ENCODE measurements around the gene SSC5D.

Gene SSC5D

GRCh38 chr19:55472463-55472862 is 15.8 kb upstream of the SSC5D start:
- FAIRE-seq = no peak
- no peak for DNase-seq (ENCODE audit: insufficient read length, low spot score)

- FAIRE-seq = no peak
- DNase-seq (ENCODE audit: insufficient read length, low spot score) = no peak
Observed at GRCh38 chr19:55473225-55474012, 14.8 kb upstream of the SSC5D start.

- no peak for FAIRE-seq
Observed at GRCh38 chr19:55474269-55475265, 13.7 kb upstream of the SSC5D start.

GRCh38 chr19:55476100-55476775 is 12.0 kb upstream of the SSC5D start, which contains the start of gene ZNF628:
Gene ZNF628, plus strand, starts transcription at chr19:55476617. Its CDS starts 3,294 bp downstream, at chr19:55479911.
- DNase-seq (ENCODE audit: insufficient read length, low spot score) = peak; percentile 98
- peak; percentile 86 for FAIRE-seq

More at GRCh38 chr19:55474269-55475265, 13.7 kb upstream of the SSC5D start:
- no peak for DNase-seq (ENCODE audit: insufficient read length, low spot score)

GRCh38 chr19:55477905-55478304 is 10.3 kb upstream of the SSC5D start:
- DNase-seq (ENCODE audit: insufficient read length, low spot score) (no peak), FAIRE-seq (no peak)

- FAIRE-seq (no peak), DNase-seq (ENCODE audit: insufficient read length, low spot score) (no peak)
Observed at GRCh38 chr19:55478364-55478763, 9.9 kb upstream of the SSC5D start.

- DNase-seq (ENCODE audit: insufficient read length, low spot score) (no peak), FAIRE-seq (no peak)
Observed at GRCh38 chr19:55479045-55479444, 9.2 kb upstream of the SSC5D start.

- FAIRE-seq (no peak), DNase-seq (ENCODE audit: insufficient read length, low spot score) (no peak)
Observed at GRCh38 chr19:55479451-55480230, 8.6 kb upstream of the SSC5D start.

GRCh38 chr19:55481148-55481793 is 7.0 kb upstream of the SSC5D start:
- FAIRE-seq = no peak
- no peak for DNase-seq (ENCODE audit: insufficient read length, low spot score)

- no peak for FAIRE-seq
- DNase-seq (ENCODE audit: insufficient read length, low spot score) = no peak
Observed at GRCh38 chr19:55481794-55482155, 6.5 kb upstream of the SSC5D start.

GRCh38 chr19:55482156-55482961 is 5.9 kb upstream of the SSC5D start:
- no peak for DNase-seq (ENCODE audit: insufficient read length, low spot score)
- FAIRE-seq = no peak

- DNase-seq (ENCODE audit: insufficient read length, low spot score) (no peak), FAIRE-seq (peak; percentile 46)
Observed at GRCh38 chr19:55482967-55483705, 5.1 kb upstream of the SSC5D start.

- no peak for DNase-seq (ENCODE audit: insufficient read length, low spot score)
- FAIRE-seq = peak; percentile 9
Observed at GRCh38 chr19:55483706-55484592, 4.3 kb upstream of the SSC5D start.

- DNase-seq (ENCODE audit: insufficient read length, low spot score) = peak; percentile 82
Observed at GRCh38 chr19:55484593-55485438, 3.4 kb upstream of the SSC5D start, which contains the start of gene NAT14. Gene NAT14, plus strand, starts transcription at chr19:55485188. Its CDS starts 521 bp downstream, at chr19:55485709.

GRCh38 chr19:55485439-55486011 is 2.7 kb upstream of the SSC5D start:
- DNase-seq (ENCODE audit: insufficient read length, low spot score) (no peak), FAIRE-seq (no peak)

More at GRCh38 chr19:55484593-55485438, 3.4 kb upstream of the SSC5D start, which contains the start of gene NAT14:
- peak; percentile 46 for FAIRE-seq

Measured in HTR-8/SVneo (cell line).